NB4 (cell line): ENCODE measurements around the gene TGFBR3.

Source experiments
- MYC ChIP-seq: IDR thresholded peaks from 2 replicates; pipeline ENCODE4 v1.6.1; 2011; ENCODE audit warnings: low read depth, low read length
- POLR2A ChIP-seq: IDR thresholded peaks from 2 replicates; pipeline ENCODE4 v1.6.1; 2011; ENCODE audit warnings: mild to moderate bottlenecking; ENCODE audit not compliant: insufficient read length; ENCODE audit errors: extremely low read depth
- TF ChIP-seq, protein P1 (sequence below): IDR thresholded peaks from one replicate; pipeline ENCODE4 v1.5.1; 2012; ENCODE audit warnings: low read depth, low read length
- TF ChIP-seq, protein P2 (sequence below): IDR thresholded peaks from 2 replicates; pipeline ENCODE4 v1.6.1; 2011; ENCODE audit warnings: low read depth, low read length

DNA sequence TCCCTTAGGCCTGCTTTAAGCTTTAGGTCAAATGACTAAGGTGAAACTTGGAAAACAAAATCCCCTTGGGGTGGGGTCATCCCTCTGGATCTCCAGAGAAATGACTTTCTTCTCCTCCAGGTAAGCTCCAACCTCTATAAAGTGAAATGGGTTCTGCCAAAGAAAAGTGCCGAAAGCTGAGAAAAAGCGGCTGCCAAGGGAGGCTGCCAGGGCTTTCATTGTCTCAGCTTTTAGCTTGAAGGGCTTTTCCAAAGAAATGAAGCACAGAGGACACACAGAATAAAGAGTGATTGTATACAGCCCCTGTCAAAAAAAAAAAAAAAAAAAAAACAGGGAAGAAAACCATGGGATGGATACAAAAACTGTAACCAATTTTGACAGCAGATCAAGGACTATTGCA, 126.9 kb downstream of the TGFBR3 start:
- TF ChIP-seq, protein P1, sequence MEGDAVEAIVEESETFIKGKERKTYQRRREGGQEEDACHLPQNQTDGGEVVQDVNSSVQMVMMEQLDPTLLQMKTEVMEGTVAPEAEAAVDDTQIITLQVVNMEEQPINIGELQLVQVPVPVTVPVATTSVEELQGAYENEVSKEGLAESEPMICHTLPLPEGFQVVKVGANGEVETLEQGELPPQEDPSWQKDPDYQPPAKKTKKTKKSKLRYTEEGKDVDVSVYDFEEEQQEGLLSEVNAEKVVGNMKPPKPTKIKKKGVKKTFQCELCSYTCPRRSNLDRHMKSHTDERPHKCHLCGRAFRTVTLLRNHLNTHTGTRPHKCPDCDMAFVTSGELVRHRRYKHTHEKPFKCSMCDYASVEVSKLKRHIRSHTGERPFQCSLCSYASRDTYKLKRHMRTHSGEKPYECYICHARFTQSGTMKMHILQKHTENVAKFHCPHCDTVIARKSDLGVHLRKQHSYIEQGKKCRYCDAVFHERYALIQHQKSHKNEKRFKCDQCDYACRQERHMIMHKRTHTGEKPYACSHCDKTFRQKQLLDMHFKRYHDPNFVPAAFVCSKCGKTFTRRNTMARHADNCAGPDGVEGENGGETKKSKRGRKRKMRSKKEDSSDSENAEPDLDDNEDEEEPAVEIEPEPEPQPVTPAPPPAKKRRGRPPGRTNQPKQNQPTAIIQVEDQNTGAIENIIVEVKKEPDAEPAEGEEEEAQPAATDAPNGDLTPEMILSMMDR: no peak
- TF ChIP-seq POLR2A (no peak), MYC (no peak)
- TF ChIP-seq, protein P2, sequence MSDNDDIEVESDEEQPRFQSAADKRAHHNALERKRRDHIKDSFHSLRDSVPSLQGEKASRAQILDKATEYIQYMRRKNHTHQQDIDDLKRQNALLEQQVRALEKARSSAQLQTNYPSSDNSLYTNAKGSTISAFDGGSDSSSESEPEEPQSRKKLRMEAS: no peak
